ENCODE data around the gene ZNF335. TPM values are rescaled to one million over a fixed set of nuclear protein-coding genes. Genes with fewer than 3 reads are reported as not detected.

ZNF335 gene
- total and polyA plus RNA-seq, 2 of the 13 experiments (the other 11 are each of a cell fraction or from before 2014, with no cell fraction given), result 9.7 to 13.7 TPM

GRCh38 chr20:45972500-45973183 is 639 bp upstream of the ZNF335 start (continued):
- TF ChIP-seq NR2C2 (CRISPR knock-in tag; IDR thresholded peaks at IDR 0.05; ENCODE audit: borderline replicate concordance) (no peak), ZNF329 (CRISPR knock-in tag; IDR thresholded peaks at IDR 0.05; ENCODE audit: low read depth) (no peak), ZNF296 (CRISPR knock-in tag; conservative IDR thresholded peaks at IDR 0.05) (no peak), ZNF605 (CRISPR knock-in tag; IDR thresholded peaks at IDR 0.05) (no peak), ZNF839 (CRISPR knock-in tag; IDR thresholded peaks at IDR 0.05; ENCODE audit: borderline replicate concordance) (no peak), CREB1 (IDR thresholded peaks at IDR 0.05) (no peak), CREB1 (CRISPR knock-in tag; IDR thresholded peaks at IDR 0.05) (peak; percentile 88; the same call in 1 of the 2 replicates), CEBPG (CRISPR knock-in tag; IDR thresholded peaks at IDR 0.05) (no peak; the same call in 1 of the 2 replicates), JARID2 (CRISPR knock-in tag; IDR thresholded peaks at IDR 0.05; ENCODE audit: insufficient replicate concordance) (no peak), ZNF260 (CRISPR knock-in tag; IDR thresholded peaks at IDR 0.05; ENCODE audit: borderline replicate concordance, low read depth) (no peak), TBP (CRISPR knock-in tag; IDR thresholded peaks at IDR 0.05) (no peak; the same call in 1 of the 2 replicates), ZNF75D (CRISPR knock-in tag; IDR thresholded peaks at IDR 0.05; ENCODE audit: borderline replicate concordance) (no peak), DRAP1 (CRISPR knock-in tag; IDR thresholded peaks at IDR 0.05) (peak; percentile 88), ZNF280B (CRISPR knock-in tag; IDR thresholded peaks at IDR 0.05; ENCODE audit: borderline replicate concordance) (no peak), SYNCRIP (IDR thresholded peaks at IDR 0.05; ENCODE audit: insufficient read depth, low read depth, low read length) (no peak), MXD4 (CRISPR knock-in tag; IDR thresholded peaks at IDR 0.05) (no peak), ZNF639 (CRISPR knock-in tag; conservative IDR thresholded peaks at IDR 0.05) (no peak), ZNF430 (CRISPR knock-in tag; IDR thresholded peaks at IDR 0.05) (no peak), MNT (IDR thresholded peaks at IDR 0.05) (peak; percentile 77), GTF2F1 (IDR thresholded peaks at IDR 0.05; ENCODE audit: low read length) (no peak), ZNF570 (CRISPR knock-in tag; IDR thresholded peaks at IDR 0.05; ENCODE audit: borderline replicate concordance) (no peak), DBP (CRISPR knock-in tag; IDR thresholded peaks at IDR 0.05; ENCODE audit: not compliant biosample characterization) (no peak), STAT5B (CRISPR knock-in tag; IDR thresholded peaks at IDR 0.05) (no peak), ZNF577 (CRISPR knock-in tag; IDR thresholded peaks at IDR 0.05; ENCODE audit: borderline replicate concordance, low read depth) (no peak), ZNF460 (CRISPR knock-in tag; IDR thresholded peaks at IDR 0.05; ENCODE audit: borderline replicate concordance) (no peak), FOXJ3 (CRISPR knock-in tag; IDR thresholded peaks at IDR 0.05; ENCODE audit: borderline replicate concordance) (no peak; the same call in 1 of the 2 replicates)

Measured in HepG2 (cell line).